ENCODE measurements around the gene SLC35B2.

Gene SLC35B2

DNA sequence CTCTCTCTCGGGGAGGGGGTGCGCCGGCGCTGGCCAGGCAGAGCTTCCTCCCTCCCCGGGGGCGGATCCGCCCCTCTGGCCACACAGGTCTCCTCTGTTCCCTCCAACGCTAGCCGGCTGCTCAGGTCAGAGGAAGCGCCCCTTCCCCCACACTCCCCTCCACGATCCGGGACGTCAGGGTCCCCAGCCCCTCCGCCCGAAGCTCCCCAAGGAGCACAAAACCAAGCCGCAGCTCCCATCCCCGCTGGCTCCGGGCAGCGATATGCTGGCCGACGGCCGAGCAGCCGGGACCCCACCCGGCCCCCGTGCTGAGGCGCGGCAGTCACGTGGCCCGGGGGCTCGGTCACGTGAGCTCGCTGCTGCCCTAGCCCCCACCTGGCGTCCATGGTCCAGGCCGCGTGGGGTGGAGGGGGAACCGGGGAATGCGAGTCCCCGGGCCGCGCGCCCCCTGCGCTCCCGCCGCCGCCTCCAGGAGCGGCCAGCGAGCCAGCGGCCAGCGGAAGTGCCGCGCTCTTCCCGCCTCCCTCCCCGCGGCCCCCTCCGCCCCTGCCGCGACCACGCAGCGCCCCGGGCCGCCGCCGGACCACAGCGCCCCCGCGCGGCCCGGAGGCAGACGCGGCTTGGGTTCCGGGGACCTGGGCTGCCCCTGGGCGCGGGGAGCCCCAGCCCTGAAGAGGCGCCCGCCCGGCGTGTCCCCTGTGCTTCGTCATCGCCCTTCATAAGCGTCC lies at the start of gene SLC35B2:
SLC35B2 (minus strand) TSS at position 504 of the 728 bp plus-strand sequence; CDS start at position 386, 118 bp downstream.
- DNase-seq: peak; percentile 81

DNA sequence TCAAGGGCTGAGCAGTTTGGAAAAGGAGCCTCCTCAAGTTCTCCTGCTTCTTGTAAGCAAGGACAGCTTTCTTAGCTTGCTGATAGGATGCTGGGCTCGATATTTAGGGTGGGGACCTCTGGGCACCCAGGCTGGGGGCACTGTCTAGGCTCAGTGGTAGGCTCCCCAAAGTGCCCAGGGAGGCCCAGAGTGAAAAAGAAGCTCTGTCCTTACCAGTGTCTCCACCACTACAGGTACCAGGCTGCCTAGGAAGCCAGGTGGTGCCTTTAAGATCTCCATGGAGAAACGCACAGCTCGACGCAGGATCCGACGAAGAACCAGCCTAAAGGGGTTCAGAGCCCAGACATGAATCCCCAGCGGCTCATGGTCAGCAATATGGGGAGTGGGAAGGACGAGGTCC lies 49.4 kb upstream of the SLC35B2 start:
- no peak for DNase-seq

DNA sequence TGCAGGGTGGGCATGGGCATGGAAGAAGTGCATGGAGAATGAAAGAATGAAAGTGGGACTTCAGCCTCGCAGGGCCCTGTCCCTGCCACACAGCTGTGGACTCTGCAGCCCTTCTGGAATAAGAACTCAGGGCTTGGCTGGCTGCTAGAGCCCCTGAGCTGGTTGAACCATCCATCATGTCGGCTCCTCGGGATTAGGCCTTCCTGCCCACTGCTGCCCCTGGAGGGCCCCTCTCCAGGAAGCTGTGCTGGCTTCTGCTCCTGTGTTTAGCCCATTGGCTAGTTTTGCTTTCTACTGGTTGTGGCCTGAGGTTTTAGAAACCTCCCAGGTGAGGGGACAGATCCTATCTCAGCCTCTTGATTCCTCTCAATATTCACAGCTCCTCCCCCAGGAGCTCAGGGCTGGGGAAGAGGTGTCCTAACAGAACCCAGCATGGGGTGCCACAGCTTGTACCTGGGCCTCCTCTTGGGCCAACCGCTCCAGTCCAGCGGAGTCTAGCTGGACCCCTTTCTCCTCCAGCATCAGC lies 47.9 kb upstream of the SLC35B2 start:
- no peak for DNase-seq

DNA sequence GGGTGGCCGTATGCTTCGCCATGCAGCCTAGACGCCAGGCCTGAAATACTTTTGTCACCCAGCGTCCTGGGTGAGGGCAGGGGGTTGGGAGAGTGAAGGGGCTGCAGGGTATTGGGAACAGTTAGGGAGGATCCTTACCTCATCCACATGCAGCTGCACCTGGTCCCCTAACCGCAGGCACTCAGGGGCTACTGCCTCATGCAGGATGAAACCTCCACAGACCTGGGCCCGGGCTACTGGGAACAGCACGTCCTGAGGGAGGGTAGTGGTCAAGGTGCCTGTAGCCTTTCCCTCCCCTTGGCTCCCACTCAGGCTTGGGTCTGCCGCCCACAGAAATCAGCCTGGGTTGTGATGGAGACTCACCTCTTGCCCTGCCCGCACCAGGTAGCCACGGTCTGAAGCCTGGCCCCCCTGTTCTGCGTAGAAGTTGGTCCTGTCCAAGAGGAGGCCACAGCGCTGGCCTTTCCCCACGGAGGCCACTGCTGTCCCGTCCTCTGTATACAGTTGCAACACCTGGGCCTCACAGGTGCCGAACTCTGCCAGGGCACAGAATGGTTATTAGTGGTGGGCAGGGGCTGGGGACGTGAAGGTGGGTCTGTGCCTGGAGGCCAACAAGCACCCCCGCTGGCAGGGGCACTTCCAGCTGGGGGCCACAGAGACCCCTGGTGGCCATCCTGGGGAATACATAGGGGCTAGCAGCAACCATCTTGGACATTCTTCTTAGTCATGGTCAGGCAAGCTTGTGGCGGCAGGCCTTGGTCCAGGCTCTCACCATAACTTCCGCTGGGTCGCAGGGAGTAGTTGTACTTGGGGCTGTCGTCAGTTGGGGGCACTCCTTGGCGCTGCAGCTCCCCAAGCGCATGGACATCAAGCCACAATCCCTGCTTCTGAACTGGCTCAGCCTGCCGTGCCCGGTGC lies 47.2 kb upstream of the SLC35B2 start:
- peak; percentile 16 for DNase-seq

GRCh38 chr6:44303842-44304241 lies 46.5 kb upstream of the SLC35B2 start:
- no peak for DNase-seq

DNA sequence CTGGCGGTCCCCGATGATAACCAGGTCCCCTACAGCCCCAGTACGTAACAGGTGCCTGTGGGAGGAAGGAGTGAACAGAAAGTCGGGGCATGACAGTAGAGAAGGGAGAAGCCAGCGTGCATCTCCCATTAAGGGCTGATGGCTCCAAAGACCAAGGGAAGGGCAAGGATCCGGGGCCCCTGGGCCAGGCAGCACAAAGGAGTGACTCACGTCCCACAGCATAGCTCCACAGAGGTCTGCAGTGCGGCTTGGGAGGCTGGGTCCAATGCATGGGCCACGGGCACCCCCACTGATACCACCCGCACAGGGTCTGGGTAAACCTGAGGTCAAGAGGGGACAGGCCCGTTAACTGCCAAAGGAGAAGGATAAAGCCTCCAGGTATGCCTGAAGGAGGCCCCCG lies 45.5 kb upstream of the SLC35B2 start:
- no peak for DNase-seq

DNA sequence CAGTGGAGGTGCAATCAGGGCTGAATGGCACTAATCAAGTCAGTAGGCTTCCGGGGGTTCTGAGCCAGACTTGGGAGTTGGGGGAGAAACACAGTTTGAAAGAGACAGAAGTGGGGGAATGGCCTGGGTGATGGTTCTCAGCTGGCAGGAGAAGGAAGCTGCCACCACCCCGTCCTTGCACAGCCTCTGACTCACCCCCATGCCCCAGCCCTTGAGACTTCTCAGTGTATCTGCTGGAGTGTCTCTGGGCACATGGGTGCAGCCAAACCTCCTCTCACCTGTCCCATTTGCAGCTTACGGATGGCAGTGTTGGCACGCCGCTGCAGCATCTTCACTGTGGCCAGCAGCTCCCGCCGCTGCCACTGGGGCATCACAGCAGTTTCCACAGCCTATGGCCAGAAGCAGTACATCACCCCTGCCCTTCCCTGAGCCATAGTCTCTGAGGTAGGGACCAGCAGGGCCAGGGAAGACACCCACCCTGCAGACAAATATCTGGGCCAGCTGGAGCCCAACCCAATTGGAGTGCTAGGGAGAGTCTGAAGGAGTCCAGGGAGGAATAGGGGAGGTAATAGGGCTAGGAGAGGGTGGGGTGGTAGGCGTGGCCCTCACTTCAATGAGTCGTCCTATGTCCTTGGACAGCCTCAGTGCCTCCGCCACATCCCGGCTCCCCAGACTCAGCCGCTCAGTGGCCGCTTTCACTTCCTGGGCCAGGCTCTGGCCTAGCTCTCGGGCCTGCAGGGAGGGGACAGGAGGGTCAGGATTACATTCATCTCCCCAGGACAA lies 44.6 kb upstream of the SLC35B2 start:
- DNase-seq: no peak

GRCh38 chr6:44301106-44301505 lies 43.8 kb upstream of the SLC35B2 start:
- no peak for DNase-seq

- DNase-seq: no peak
Measured at GRCh38 chr6:44300292-44300823, 43.0 kb upstream of the SLC35B2 start.

DNA sequence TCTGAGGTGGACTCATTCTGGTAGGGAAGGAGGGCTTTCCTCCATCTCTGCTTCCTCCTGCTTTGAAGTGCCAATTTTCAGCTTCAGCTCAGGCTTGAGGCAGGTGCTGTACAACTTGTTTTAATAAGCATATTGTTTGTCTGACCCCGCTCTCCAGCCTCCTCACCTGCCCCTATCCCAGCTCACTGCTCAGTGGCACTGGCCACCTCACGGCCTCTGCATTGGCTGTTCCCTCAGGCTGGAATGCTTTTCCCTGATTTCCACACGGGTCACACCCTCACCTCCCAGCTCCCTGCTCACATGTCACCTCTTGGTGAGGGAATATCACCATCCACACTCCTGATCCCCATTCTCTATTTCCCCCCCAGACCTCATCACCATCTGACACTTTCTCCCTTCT lies 41.5 kb upstream of the SLC35B2 start:
- DNase-seq: no peak

GRCh38 chr6:44298055-44298803 lies 40.9 kb upstream of the SLC35B2 start:
- no peak for DNase-seq

GRCh38 chr6:44297063-44298038 lies 40.0 kb upstream of the SLC35B2 start:
- peak; percentile 52 for DNase-seq

- no peak for DNase-seq
Measured at GRCh38 chr6:44294832-44295791, 37.8 kb upstream of the SLC35B2 start.

- no peak for DNase-seq
Measured at GRCh38 chr6:44292661-44293365, 35.5 kb upstream of the SLC35B2 start.

GRCh38 chr6:44291841-44292240 lies 34.5 kb upstream of the SLC35B2 start:
- DNase-seq: no peak

DNA sequence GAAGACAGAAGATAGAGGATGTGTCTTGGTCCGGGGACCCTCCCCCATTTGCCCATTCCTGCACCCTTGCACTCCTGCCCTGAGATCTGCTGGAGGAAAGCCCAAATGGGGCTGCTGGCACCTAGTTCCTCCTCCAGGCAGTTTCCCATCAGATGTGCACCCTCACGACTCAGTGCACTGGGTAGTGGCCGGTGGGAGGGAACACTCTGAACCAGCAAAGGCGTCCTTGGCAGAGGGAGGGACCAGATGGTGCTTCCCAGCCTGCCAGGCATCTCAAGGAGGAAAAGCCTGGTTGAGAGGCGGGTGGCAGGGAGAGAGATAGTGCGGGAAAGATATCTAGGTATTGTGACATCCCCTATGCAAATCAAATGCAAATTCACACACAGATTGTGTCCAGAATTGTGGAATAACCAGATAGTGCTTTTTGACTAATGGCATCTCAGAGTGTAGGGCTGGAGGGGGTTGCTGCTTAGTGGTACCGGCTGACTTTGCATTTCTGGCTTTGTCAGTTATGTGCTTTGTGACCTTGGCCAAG lies 32.5 kb upstream of the SLC35B2 start:
- DNase-seq: no peak

DNA sequence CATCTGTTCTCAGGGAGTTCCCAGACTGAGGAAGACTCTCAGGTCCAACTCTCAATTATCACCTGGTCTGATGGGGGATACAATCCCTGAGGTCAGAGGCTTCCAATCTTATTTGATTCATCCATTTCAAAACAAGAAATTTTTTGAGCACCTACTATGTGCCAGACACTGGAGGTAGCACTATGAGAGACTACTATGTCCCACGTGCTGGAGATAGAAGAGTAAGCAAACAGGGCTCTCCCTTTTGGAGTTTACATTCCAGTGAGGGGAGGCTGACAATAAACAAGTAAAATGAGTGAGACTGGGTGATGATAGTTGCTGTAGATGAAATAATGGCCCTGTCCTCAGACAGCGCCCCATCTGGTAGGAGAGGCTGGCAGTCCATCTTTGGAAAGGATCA lies 29.4 kb upstream of the SLC35B2 start:
- no peak for DNase-seq

DNA sequence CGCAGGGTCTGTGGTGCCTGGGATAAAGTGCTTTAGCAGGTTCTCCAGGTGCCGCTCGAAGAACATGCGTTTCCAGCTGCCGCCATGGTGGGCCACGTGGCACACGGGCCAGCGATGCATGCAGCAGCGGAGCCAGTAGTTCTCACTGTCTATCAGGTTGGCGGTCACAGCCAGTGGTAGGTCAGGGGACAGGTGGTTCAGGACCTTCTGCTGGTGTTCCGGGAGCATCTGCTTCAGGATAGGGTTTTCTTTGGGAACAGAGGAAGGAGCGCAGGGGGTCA lies 28.9 kb upstream of the SLC35B2 start:
- DNase-seq: no peak
